B cell (primary cell): ENCODE results near the gene LOC101059915.
"Not testable (repeated sequence)": the region's sequence is repeated elsewhere in the genome, so short reads cannot be mapped to it uniquely, and the experiment has no call there.

ENCODE experiments used
- ATAC-seq: fragments of 200-7000 bp; cut with Tn5 transposase; one replicate; pipeline ENCODE4 v1.10.0; 2021; ENCODE audit warnings: low read depth, mild to moderate bottlenecking, moderate number of reproducible peaks, moderate library complexity
- CTCF ChIA-PET: fragments of 350-600 bp; sonication (Branson Sonifier 250); formaldehyde crosslinking; loops from one replicate; lab custom pipeline; 2021; ENCODE audit warnings: antibody characterized with exemption, inconsistent platforms; lab: Charles Lee
- POLR2A ChIA-PET: fragments of 350-600 bp; sonication (Branson Sonifier 250); formaldehyde crosslinking; loops from one replicate; lab custom pipeline; 2021; ENCODE audit warnings: antibody characterized with exemption; lab: Charles Lee
- DNase-seq: peaks from one replicate; pipeline ENCODE4 v3.0.0; 2013
- H2AFZ ChIP-seq: 2 replicates; pipeline ENCODE4 v1.6.1; 2012; ENCODE audit warnings: mild to moderate bottlenecking, low read depth, low read length; ENCODE audit not compliant: insufficient read depth, poor library complexity, severe bottlenecking
- H3K27ac ChIP-seq, 2 donors: 1 replicate in 1 of 2; 2 replicates in 1 of 2; pipeline ENCODE4 v1.5.1; 2012 to 2013; ENCODE audit warnings: low read length in 2 of 2, mild to moderate bottlenecking in 2 of 2, moderate library complexity in 1 of 2
- H3K27me3 ChIP-seq, 4 experiments: fragments of 200-600 bp in 1 of 4; sonication (generic) in 1 of 4; replicated peaks in 1 of 4; 1 replicate in 2 of 4; 2 replicates in 2 of 4; pipeline versions ENCODE4 v1.6.1 to v1.7.0; 2013 to 2016; ENCODE audit warnings: low read length in 3 of 4, mild to moderate bottlenecking in 2 of 4, mixed read lengths in 1 of 4, moderate library complexity in 1 of 4; ENCODE audit not compliant: insufficient read depth in 4 of 4, control insufficient read depth in 3 of 4; ENCODE audit errors: control extremely low read depth in 1 of 4
- H3K36me3 ChIP-seq, 2 experiments: replicated peaks in 1 of 2; 1 replicate in 1 of 2; 2 replicates in 1 of 2; pipeline versions ENCODE4 v1.6.1 to v1.7.1; 2013; ENCODE audit warnings: low read length in 1 of 2; ENCODE audit not compliant: insufficient read depth in 2 of 2, control insufficient read depth in 1 of 2; ENCODE audit errors: control extremely low read depth in 1 of 2, extremely low read depth in 1 of 2
- H3K4me1 ChIP-seq, 2 donors: fragments of 200-600 bp in 1 of 2; sonication (generic) in 1 of 2; 1 replicate in 1 of 2; 2 replicates in 1 of 2; pipeline versions ENCODE4 v1.5.1 to v1.6.1; 2013 to 2017; ENCODE audit warnings: low read length in 2 of 2; ENCODE audit not compliant: control insufficient read depth in 2 of 2, insufficient read depth in 2 of 2
- H3K4me2 ChIP-seq: replicated peaks from 2 replicates; pipeline ENCODE3; 2012; ENCODE audit warnings: mild to moderate bottlenecking, low read depth, low read length; ENCODE audit not compliant: poor library complexity, severe bottlenecking
- H3K4me3 ChIP-seq, 5 experiments: fragments of 200-600 bp in 1 of 5; sonication (generic) in 1 of 5; 1 replicate in 3 of 5; 2 replicates in 2 of 5; pipeline versions ENCODE4 v1.5.1 to v1.7.0; 2011 to 2016; ENCODE audit warnings: low read length in 4 of 5, mild to moderate bottlenecking in 4 of 5, low read depth in 2 of 5, control low read depth in 1 of 5, moderate library complexity in 1 of 5; ENCODE audit not compliant: insufficient read depth in 1 of 5; ENCODE audit errors: control extremely low read depth in 1 of 5, extremely low read depth in 1 of 5
- H3K79me2 ChIP-seq: fragments of 200-600 bp; sonication (generic); one replicate; pipeline ENCODE4 v1.6.0; 2016; ENCODE audit warnings: low read length; ENCODE audit not compliant: control insufficient read depth, insufficient read depth
- H3K9ac ChIP-seq: fragments of 200-600 bp; sonication (generic); 2 replicates; pipeline ENCODE4 v1.6.1; 2017; ENCODE audit warnings: mild to moderate bottlenecking, low read length, moderate library complexity
- H3K9me3 ChIP-seq, 3 donors: one replicate each; pipeline versions ENCODE4 v1.6.1 to v1.7.1; 2013; ENCODE audit warnings: low read length in 2 of 3; ENCODE audit not compliant: control insufficient read depth in 2 of 3, insufficient read depth in 1 of 3; ENCODE audit errors: control extremely low read depth in 1 of 3
- H4K20me1 ChIP-seq: 2 replicates; pipeline ENCODE4 v1.6.0; 2012; ENCODE audit warnings: mild to moderate bottlenecking, low read length; ENCODE audit not compliant: insufficient read depth, control insufficient read depth, poor library complexity, severe bottlenecking
- H3K27ac Mint-ChIP-seq: one replicate; pipeline ENCODE4 v1.8.0; 2021; ENCODE audit warnings: mixed read lengths
- H3K27me3 Mint-ChIP-seq: one replicate; pipeline ENCODE4 v1.8.0; 2021; ENCODE audit warnings: mixed read lengths
- H3K4me1 Mint-ChIP-seq: one replicate; pipeline ENCODE4 v1.8.0; 2021; ENCODE audit warnings: mixed read lengths
- H3K4me3 Mint-ChIP-seq: one replicate; pipeline ENCODE4 v1.8.0; 2021; ENCODE audit warnings: mixed read lengths
- H3K9me3 Mint-ChIP-seq: one replicate; pipeline ENCODE4 v1.8.0; 2022; ENCODE audit warnings: mixed read lengths; ENCODE audit not compliant: insufficient read depth
- WGBS: methylation state at CpG from one replicate; pipeline ENCODE4 v1.1.5; 2013; ENCODE audit warnings: missing lambda C conversion rate; ENCODE audit not compliant: insufficient coverage; 5-methylcytosine and 5-hydroxymethylcytosine counted together
- intact Hi-C: fragments of 100-400 bp; cut with micrococcal nuclease; formaldehyde crosslinking; loops from one replicate; pipeline ENCODE4 v1.10.0; 2022

The LOC101059915 gene

DNA sequence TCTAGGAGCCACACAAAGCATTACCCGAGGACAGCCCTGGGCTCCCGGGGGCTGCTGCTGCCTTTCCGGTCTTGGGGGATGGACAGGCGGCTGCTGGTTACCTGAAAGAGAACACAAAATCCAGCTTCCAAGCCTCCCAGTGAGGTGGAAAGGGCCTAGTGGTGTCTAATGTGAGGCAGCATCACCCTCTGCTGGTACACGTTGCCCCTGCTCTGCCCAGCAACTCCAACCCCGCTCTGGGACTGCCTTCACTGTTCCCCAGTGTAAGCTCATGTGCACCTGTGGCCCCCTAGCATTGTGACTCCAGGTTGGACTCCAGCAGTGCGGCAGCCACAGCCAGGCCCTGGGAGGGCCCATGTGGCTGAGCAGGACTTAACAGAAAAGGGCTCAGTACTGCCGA, 48.2 kb downstream of the LOC101059915 start:
- CTCF ChIA-PET, H4K20me1 ChIP-seq, H3K4me1 ChIP-seq, H3K27me3 Mint-ChIP-seq, H3K27ac Mint-ChIP-seq, DNase-seq, H3K9ac ChIP-seq, H3K4me3 ChIP-seq, ATAC-seq, H3K9me3 Mint-ChIP-seq, H3K4me3 Mint-ChIP-seq, H3K9me3 ChIP-seq, POLR2A ChIA-PET, H3K36me3 ChIP-seq, intact Hi-C loops, H3K79me2 ChIP-seq, H3K4me2 ChIP-seq, H3K27ac ChIP-seq, H3K27me3 ChIP-seq, H2AFZ ChIP-seq, H3K4me1 Mint-ChIP-seq: not testable (repeated sequence)
- WGBS, result no CpG with 5 or more reads among the region's 8 CpGs

DNA sequence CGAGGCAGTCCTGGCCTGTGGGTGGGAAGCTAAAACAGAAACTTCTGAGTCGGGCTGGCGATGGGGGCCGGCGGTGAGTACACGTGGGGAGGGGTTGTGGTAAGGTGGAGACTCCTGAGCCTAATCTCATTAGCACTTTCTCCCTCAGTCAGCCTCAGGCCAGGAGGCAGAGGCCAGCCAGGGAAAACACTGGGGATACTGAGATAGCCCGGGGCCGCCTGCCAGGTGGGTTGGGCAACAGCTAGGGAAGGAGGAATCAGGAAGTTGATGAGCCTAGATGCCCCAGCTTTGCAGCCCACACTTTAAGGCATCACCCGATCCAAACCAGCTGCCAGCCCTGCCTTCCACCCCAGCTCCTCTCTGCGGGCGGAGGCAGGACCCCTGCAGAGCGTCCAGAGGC, 49.0 kb downstream of the LOC101059915 start:
- H3K4me1 ChIP-seq, H3K4me3 Mint-ChIP-seq, H3K4me2 ChIP-seq, H3K27me3 Mint-ChIP-seq, H3K27ac ChIP-seq, H3K36me3 ChIP-seq, POLR2A ChIA-PET, H2AFZ ChIP-seq, ATAC-seq, DNase-seq, H3K9me3 Mint-ChIP-seq, CTCF ChIA-PET, H3K27me3 ChIP-seq, H3K9ac ChIP-seq, H3K4me1 Mint-ChIP-seq, H3K27ac Mint-ChIP-seq, H3K9me3 ChIP-seq, H4K20me1 ChIP-seq, H3K79me2 ChIP-seq, intact Hi-C loops, H3K4me3 ChIP-seq: not testable (repeated sequence)
- WGBS, result no CpG with 5 or more reads among the region's 12 CpGs

DNA sequence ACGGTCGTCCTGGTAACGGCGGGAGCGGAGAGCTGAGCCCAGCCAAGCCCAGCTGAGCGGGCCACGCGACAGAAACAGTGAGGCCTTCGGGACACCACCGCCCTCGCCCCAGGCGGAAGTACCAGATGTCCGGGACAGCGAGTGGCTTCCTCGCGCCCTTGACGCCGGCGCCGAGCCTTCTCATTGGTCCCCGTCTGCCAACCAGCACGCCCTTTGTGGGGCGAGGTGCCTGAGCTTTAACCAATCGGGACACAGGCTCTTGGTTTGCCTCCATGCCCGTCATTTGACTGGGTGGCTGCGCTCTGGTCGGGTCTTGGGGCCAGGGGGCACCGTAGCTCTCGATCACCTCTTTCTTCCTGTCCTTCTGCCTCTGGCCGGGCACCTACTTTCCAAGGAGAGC, 50.8 kb downstream of the LOC101059915 start, which contains the start of gene CXorf49:
CXorf49 (minus strand) TSS at position 101 of the 400 bp plus-strand sequence. CDS start 134 bp downstream, outside the sequence.
- H3K9me3 Mint-ChIP-seq, H3K27ac Mint-ChIP-seq, ATAC-seq, H3K27ac ChIP-seq, H3K27me3 ChIP-seq, H3K79me2 ChIP-seq, POLR2A ChIA-PET, H3K4me3 ChIP-seq, H2AFZ ChIP-seq, intact Hi-C loops, H3K4me1 Mint-ChIP-seq, H3K27me3 Mint-ChIP-seq, H3K4me2 ChIP-seq, H4K20me1 ChIP-seq, H3K9ac ChIP-seq, DNase-seq, H3K4me1 ChIP-seq, CTCF ChIA-PET, H3K4me3 Mint-ChIP-seq, H3K36me3 ChIP-seq, H3K9me3 ChIP-seq: not testable (repeated sequence)
- no CpG with 5 or more reads among the region's 30 CpGs for WGBS

DNA sequence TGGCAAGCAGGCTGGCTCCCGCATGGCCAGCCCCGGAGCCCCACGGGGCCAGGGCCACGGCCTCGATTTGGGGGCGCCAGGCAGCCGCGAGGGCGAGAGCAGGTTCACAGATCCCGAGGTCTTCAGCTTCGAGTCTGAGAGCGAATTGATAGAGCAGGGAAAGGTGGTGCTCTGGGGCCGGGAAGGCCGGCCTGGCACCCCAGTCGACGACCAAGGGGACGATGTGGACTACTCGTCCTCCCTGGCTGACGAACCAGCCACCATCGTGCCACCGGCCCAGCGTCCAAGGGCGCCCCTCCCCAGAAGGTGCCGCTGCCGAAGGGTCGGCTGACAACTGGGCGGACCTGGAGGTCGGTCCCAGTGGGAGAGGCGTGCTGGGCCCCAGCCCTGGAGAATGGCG, 51.8 kb downstream of the LOC101059915 start:
- H3K4me3 Mint-ChIP-seq, H4K20me1 ChIP-seq, H3K27me3 Mint-ChIP-seq, intact Hi-C loops, H3K4me3 ChIP-seq, H3K79me2 ChIP-seq, H3K27ac ChIP-seq, H3K9ac ChIP-seq, H3K27ac Mint-ChIP-seq, H3K4me2 ChIP-seq, H2AFZ ChIP-seq, H3K9me3 Mint-ChIP-seq, DNase-seq, H3K27me3 ChIP-seq, H3K9me3 ChIP-seq, ATAC-seq, CTCF ChIA-PET, H3K36me3 ChIP-seq, H3K4me1 Mint-ChIP-seq, H3K4me1 ChIP-seq, POLR2A ChIA-PET: not testable (repeated sequence)
- WGBS, result no CpG with 5 or more reads among the region's 30 CpGs
